HCT116 (cell line): ENCODE results near the gene KRT83. TPM values are rescaled to one million over a fixed set of nuclear protein-coding genes. Genes with fewer than 3 reads are reported as not detected.

Experiments used
- ATAC-seq: fragments of 200-7000 bp; cut with Tn5 transposase; 2 replicates; pipeline ENCODE4 v1.9.1; 2020; ENCODE audit warnings: mild to moderate bottlenecking, moderate library complexity
- BruUV-seq: library from RNA; stranded (reverse); fragments of 400-500 nt; replicated peaks from 2 replicates; lab custom pipeline; 2021; lab: Mats Ljungman, UMichigan
- CTCF ChIA-PET: fragments of 300-600 bp; sonication (Branson Sonifier 250); formaldehyde crosslinking; loops from one replicate; lab custom pipeline; 2021; ENCODE audit warnings: antibody characterized with exemption; lab: Charles Lee
- POLR2A ChIA-PET: fragments of 300-600, 350-600 bp; sonication (Branson Sonifier 250); formaldehyde crosslinking; loops from one replicate; lab custom pipeline; 2021; ENCODE audit warnings: antibody characterized with exemption; lab: Charles Lee
- RAD21 ChIA-PET, 2 experiments: fragments of 300-600 bp; sonication (Branson Sonifier 250); formaldehyde crosslinking; loops; one replicate each; lab custom pipeline; 2023; ENCODE audit warnings: low total read pairs in 2 of 2; ENCODE audit not compliant: uncharacterized antibody in 2 of 2, unreplicated experiment in 2 of 2, low non-redundant PET in 1 of 2; lab: Charles Lee
- DNase-seq: peaks from one replicate; pipeline ENCODE4 v3.0.0-alpha.2; 2010; ENCODE audit warnings: low read depth, low spot score
- H2AFZ ChIP-seq: fragments of 200-600 bp; shearing (Covaris generic), sonication (generic); 2 replicates; pipeline ENCODE4 v1.6.1; 2017; ENCODE audit warnings: low read depth, mixed run types, mixed read lengths, antibody characterized with exemption, low read length; ENCODE audit not compliant: poor library complexity, severe bottlenecking
- H3K27ac ChIP-seq: 2 replicates; pipeline ENCODE4 v1.5.1; 2012; ENCODE audit warnings: low read depth, low read length
- H3K27me3 ChIP-seq: fragments of 200-600 bp; sonication (generic); 2 replicates; pipeline ENCODE4 v1.6.1; 2016; ENCODE audit warnings: mixed run types, low read length, mixed read lengths; ENCODE audit not compliant: insufficient read depth
- H3K36me3 ChIP-seq, 2 experiments: fragments of 200-500 bp in 1 of 2; fragments of 200-600 bp in 1 of 2; sonication (Bioruptor generic) in 1 of 2; sonication (generic) in 1 of 2; 2 replicates each; pipeline versions ENCODE4 v1.5.1 to v1.6.1; 2014 to 2016; ENCODE audit warnings: low read length in 2 of 2, inconsistent platforms in 1 of 2, mixed read lengths in 1 of 2, mixed run types in 1 of 2; ENCODE audit not compliant: insufficient read depth in 2 of 2, control insufficient read depth in 1 of 2
- H3K4me1 ChIP-seq, 2 experiments: fragments of 200-600 bp in 1 of 2; sonication (generic) in 1 of 2; 2 replicates each; pipeline versions ENCODE4 v1.5.1 to v1.6.1; 2012 to 2017; ENCODE audit warnings: low read length in 2 of 2, inconsistent platforms in 1 of 2, mild to moderate bottlenecking in 1 of 2, mixed read lengths in 1 of 2, mixed run types in 1 of 2, moderate library complexity in 1 of 2; ENCODE audit not compliant: insufficient read depth in 2 of 2, control insufficient read depth in 1 of 2
- H3K4me2 ChIP-seq: fragments of 200-600 bp; sonication (generic); 2 replicates; pipeline ENCODE4 v1.6.1; 2017; ENCODE audit warnings: mixed run types, low read length, mixed read lengths
- H3K4me3 ChIP-seq, 2 experiments: fragments of 200-600 bp in 1 of 2; sonication (generic) in 1 of 2; replicated peaks in 1 of 2; 2 replicates each; pipeline ENCODE4 v1.5.1; 2011 to 2016; ENCODE audit warnings: low read length in 2 of 2, control low read depth in 1 of 2, low read depth in 1 of 2, mild to moderate bottlenecking in 1 of 2, mixed read lengths in 1 of 2, mixed run types in 1 of 2
- H3K79me2 ChIP-seq: fragments of 200-600 bp; sonication (generic); 2 replicates; pipeline ENCODE4 v1.6.1; 2017; ENCODE audit warnings: mild to moderate bottlenecking, mixed run types, low read length, moderate library complexity, mixed read lengths; ENCODE audit not compliant: insufficient read depth
- H3K9ac ChIP-seq: fragments of 200-600 bp; sonication (generic); 2 replicates; pipeline ENCODE4 v1.6.1; 2016; ENCODE audit warnings: low read length, mixed read lengths
- H3K9me2 ChIP-seq: fragments of 200-600 bp; sonication (generic), shearing (Covaris generic); 2 replicates; pipeline ENCODE4 v1.6.1; 2017; ENCODE audit warnings: mixed run types, mild to moderate bottlenecking, moderate library complexity; ENCODE audit not compliant: insufficient read depth
- H3K9me3 ChIP-seq, 2 experiments: fragments of 200-500 bp in 1 of 2; fragments of 200-600 bp in 1 of 2; sonication (Bioruptor generic) in 1 of 2; sonication (generic) in 1 of 2; 2 replicates each; pipeline ENCODE4 v1.6.1; 2014 to 2017; ENCODE audit warnings: low read length in 2 of 2, mixed read lengths in 2 of 2, inconsistent platforms in 1 of 2, low read depth in 1 of 2, mild to moderate bottlenecking in 1 of 2, mixed run types in 1 of 2, moderate library complexity in 1 of 2; ENCODE audit not compliant: control insufficient read depth in 1 of 2, insufficient read depth in 1 of 2
- H4K20me1 ChIP-seq: fragments of 200-600 bp; sonication (generic), shearing (Covaris generic); 2 replicates; pipeline ENCODE4 v1.6.1; 2017; ENCODE audit warnings: mixed run types, mild to moderate bottlenecking, moderate library complexity; ENCODE audit not compliant: insufficient read depth
- EZH2 ChIP-seq: fragments of 200-600 bp; sonication (generic); IDR thresholded peaks from 2 replicates; pipeline ENCODE4 v1.6.1; 2017; ENCODE audit warnings: antibody characterized with exemption, mixed run types
- FOSL1 ChIP-seq: IDR thresholded peaks from 2 replicates; pipeline ENCODE4 v1.6.1; 2012; ENCODE audit warnings: low read depth
- POLR2AphosphoS5 ChIP-seq: IDR thresholded peaks from 2 replicates; pipeline ENCODE4 v1.6.1; 2011; ENCODE audit warnings: mild to moderate bottlenecking, low read depth, low read length, moderate library complexity
- SIN3A ChIP-seq: IDR thresholded peaks from 2 replicates; pipeline ENCODE4 v1.6.1; 2012; ENCODE audit warnings: low read depth
- SRF ChIP-seq: IDR thresholded peaks from 2 replicates; pipeline ENCODE4 v1.6.1; 2012; ENCODE audit warnings: low read depth
- TCF7L2 ChIP-seq: IDR thresholded peaks from 2 replicates; pipeline ENCODE4 v1.7.0; 2011; ENCODE audit warnings: borderline replicate concordance, inconsistent platforms; ENCODE audit not compliant: insufficient read depth, insufficient read length; ENCODE audit errors: extremely low read depth
- YY1 ChIP-seq: IDR thresholded peaks from 2 replicates; pipeline ENCODE4 v1.6.1; 2011; ENCODE audit warnings: low read length, low read depth, moderate library complexity, mild to moderate bottlenecking; ENCODE audit not compliant: insufficient replicate concordance; ENCODE audit errors: extremely low read depth
- intact Hi-C: fragments of 100-400 bp; cut with micrococcal nuclease; formaldehyde crosslinking; loops from 2 replicates; pipeline ENCODE4 v1.10.0; 2022
- total RNA-seq: library from RNA; stranded (reverse); gene quantifications from one replicate; pipeline ENCODE4 v1.2.1, GENCODE V29; 2021; ENCODE audit not compliant: unreplicated experiment

The KRT83 gene
- total RNA-seq, 1 experiment from 2014 or later, result not detected

- Histone ChIP-seq H2AFZ (no peak overlapping the region), H3K4me3 (no peak overlapping the region)
Observed at GRCh38 chr12:52285851-52286530, 35.2 kb downstream of the KRT83 start.

GRCh38 chr12:52285172-52285745 is 35.9 kb downstream of the KRT83 start:
- Histone ChIP-seq H4K20me1 (no peaks in the 10 kb centered on the region), H2AFZ (no peak overlapping the region), H3K4me2 (peak overlapping the region; percentile 27), H3K4me1 (peaks cover 38 to 68% of the 10 kb centered on the region in 2 experiments), H3K4me3 (no peak overlapping the region), H3K79me2 (no peaks in the 10 kb centered on the region), H3K9me2 (no peaks in the 10 kb centered on the region), H3K36me3 (no peaks in the 10 kb centered on the region), H3K27ac (no peak overlapping the region), H3K27me3 (no peaks in the 10 kb centered on the region), H3K9ac (0 out of 2 replicates have a peak overlapping the region, but pooled peaks have one; percentile 25), H3K9me3 (no peaks in the 10 kb centered on the region)
- ChIA-PET RAD21 (no interaction called here), CTCF (interaction anchor here (1.0 to 1.4 kb wide), 4 partner anchors 21 to 594 kb away, joined by 3 to 7 read pairs (median 4); no protein-coding TSS in a partner anchor), POLR2A (interaction anchor here (1.2 to 1.9 kb wide), 2 partner anchors 23 to 138 kb away, joined by 4 to 5 read pairs; no protein-coding TSS in a partner anchor)
- ATAC-seq (no peak), DNase-seq (no peak)
- BruUV-seq, result no TSS peak
- intact Hi-C loops, result no loop called here
- TF ChIP-seq YY1 (no peak), SRF (no peak), FOSL1 (no peak), SIN3A (no peak), POLR2AphosphoS5 (no peak)

More at GRCh38 chr12:52285851-52286530, 35.2 kb downstream of the KRT83 start:
- no peak for ATAC-seq
- Histone ChIP-seq H3K4me1 (peaks cover 33 to 60% of the 10 kb centered on the region in 2 experiments), H3K27me3 (no peaks in the 10 kb centered on the region), H3K4me2 (peak overlapping the region; percentile 27), H3K27ac (no peak overlapping the region), H3K9me3 (no peaks in the 10 kb centered on the region), H4K20me1 (no peaks in the 10 kb centered on the region), H3K9ac (0 out of 2 replicates have a peak overlapping the region, but pooled peaks have one; percentile 25), H3K9me2 (no peaks in the 10 kb centered on the region), H3K36me3 (no peaks in the 10 kb centered on the region), H3K79me2 (no peaks in the 10 kb centered on the region)
- ChIA-PET POLR2A (interaction anchor here (0.6 to 1.2 kb wide), 2 partner anchors 21 to 602 kb away, joined by 3 read pairs; no protein-coding TSS in a partner anchor), CTCF (interaction anchor here (1.0 to 1.3 kb wide), 4 partner anchors 10 to 594 kb away, joined by 3 to 5 read pairs (median 3); no protein-coding TSS in a partner anchor), RAD21 (interaction anchor here in 1 of 2 experiments (0.7 kb wide), 1 partner anchor 83 kb away, joined by 3 read pairs; no protein-coding TSS in a partner anchor)
- intact Hi-C loops, result no loop called here
- no peak for TF ChIP-seq TCF7L2
- TF ChIP-seq EZH2, result no peak
- DNase-seq, result no peak
- no TSS peak for BruUV-seq
